ENCODE measurements around the gene ST8SIA5.

Gene ST8SIA5

GRCh38 chr18:46659484-46659883 is 97.4 kb downstream of the ST8SIA5 start:
- Histone ChIP-seq H3K27me3 (ENCODE audit: insufficient read depth, poor library complexity, severe bottlenecking) (peaks cover 2% of the 10 kb centered on the region), H3K4me3 (replicated peaks; ENCODE audit: insufficient read depth, low read length) (no peak overlapping the region)

DNA sequence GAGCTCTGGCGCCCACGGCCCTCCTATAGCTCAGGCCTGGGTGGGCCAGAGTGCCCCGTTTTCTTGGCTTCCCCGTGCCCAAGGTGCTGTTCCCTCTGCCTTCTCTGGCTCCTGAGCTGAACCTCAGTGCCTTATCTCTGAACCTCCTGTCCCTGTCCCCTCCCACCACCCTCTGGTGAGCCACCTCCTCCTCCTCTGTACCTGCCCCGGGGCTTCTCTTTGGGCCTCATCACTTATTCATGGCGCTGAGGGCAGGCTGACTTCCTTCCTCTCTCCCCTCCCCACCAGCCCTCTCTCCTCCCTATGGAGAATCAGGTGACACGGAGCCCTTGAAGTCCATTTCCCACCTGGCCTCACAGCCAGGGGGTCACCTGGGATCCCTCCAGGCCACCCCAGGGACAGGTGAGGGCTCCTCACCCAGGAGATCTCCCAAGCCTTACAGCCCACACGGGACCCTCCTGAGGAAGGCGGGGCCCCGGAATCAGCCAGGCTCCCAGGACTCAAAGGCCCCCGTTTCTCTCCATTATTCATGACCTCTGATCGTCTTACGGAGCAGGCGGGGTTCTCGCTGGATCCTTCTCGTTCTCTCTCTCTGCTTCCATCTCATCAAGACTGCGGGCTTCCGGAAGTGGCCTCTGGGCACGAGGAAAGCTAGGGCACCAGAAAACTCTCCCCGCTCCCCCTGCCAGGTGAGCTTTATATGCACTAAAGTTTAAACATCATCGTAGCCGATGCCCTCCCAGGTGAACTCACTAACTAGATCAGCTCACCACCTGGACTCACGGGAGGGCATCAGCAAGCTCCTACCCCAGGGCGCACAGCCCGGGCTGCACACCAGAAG is 99.5 kb downstream of the ST8SIA5 start, which contains the start of gene LOXHD1:
Gene LOXHD1 (minus strand): TSS at position 106 of the 841 bp plus-strand sequence. CDS start 187 bp downstream, outside the sequence.
- H3K27ac ChIP-seq (replicated peaks), result no peak within 1 kb of the TSS
- H3K4me3 ChIP-seq (replicated peaks; ENCODE audit: insufficient read depth, low read length), result no peak within 1 kb of the TSS
- H3K27me3 ChIP-seq (ENCODE audit: insufficient read depth, poor library complexity, severe bottlenecking), result peaks cover 2% of the 10 kb centered on the region
- no peak for DNase-seq (ENCODE audit: low read depth in 1 of 2, low spot score in 1 of 2)
- TF ChIP-seq POLR2AphosphoS5 (IDR thresholded peaks at IDR 0.05; ENCODE audit: low read depth) (no peak), CTCF (IDR thresholded peaks at IDR 0.05; ENCODE audit: insufficient read depth, low read length) (no peak), REST (IDR thresholded peaks at IDR 0.05; ENCODE audit: insufficient replicate concordance, low read depth) (no peak), SPI1 (IDR thresholded peaks at IDR 0.05; ENCODE audit: borderline replicate concordance, low read depth) (no peak), GABPA (IDR thresholded peaks at IDR 0.05; ENCODE audit: low read depth) (no peak)

More at GRCh38 chr18:46659484-46659883, 97.4 kb downstream of the ST8SIA5 start:
- TF ChIP-seq CTCF (IDR thresholded peaks at IDR 0.05; ENCODE audit: insufficient read depth, low read length) (no peak), POLR2AphosphoS5 (IDR thresholded peaks at IDR 0.05; ENCODE audit: low read depth) (no peak), SPI1 (IDR thresholded peaks at IDR 0.05; ENCODE audit: borderline replicate concordance, low read depth) (no peak), GABPA (IDR thresholded peaks at IDR 0.05; ENCODE audit: low read depth) (no peak), REST (IDR thresholded peaks at IDR 0.05; ENCODE audit: insufficient replicate concordance, low read depth) (no peak)
- no peak overlapping the region for H3K27ac ChIP-seq (replicated peaks)
- DNase-seq (ENCODE audit: low read depth in 1 of 2, low spot score in 1 of 2), result no peak

GRCh38 chr18:46656326-46657114 is 100.3 kb downstream of the ST8SIA5 start:
- Histone ChIP-seq H3K27me3 (ENCODE audit: insufficient read depth, poor library complexity, severe bottlenecking) (peaks cover 5% of the 10 kb centered on the region), H3K4me3 (replicated peaks; ENCODE audit: insufficient read depth, low read length) (no peak overlapping the region), H3K27ac (replicated peaks) (no peak overlapping the region)
- no peak for TF ChIP-seq POLR2AphosphoS5 (IDR thresholded peaks at IDR 0.05; ENCODE audit: low read depth)
- TF ChIP-seq GABPA (IDR thresholded peaks at IDR 0.05; ENCODE audit: low read depth), result no peak
- no peak for TF ChIP-seq CTCF (IDR thresholded peaks at IDR 0.05; ENCODE audit: insufficient read depth, low read length)
- TF ChIP-seq SPI1 (IDR thresholded peaks at IDR 0.05; ENCODE audit: borderline replicate concordance, low read depth), result no peak
- no peak for TF ChIP-seq REST (IDR thresholded peaks at IDR 0.05; ENCODE audit: insufficient replicate concordance, low read depth)
- DNase-seq (ENCODE audit: low read depth in 1 of 2, low spot score in 1 of 2), result no peak

All from HL-60 (cell line).